Osteocyte (in vitro differentiated cells): ENCODE results near the gene MUC2. TPM values are rescaled to one million over a fixed set of nuclear protein-coding genes. Genes with fewer than 3 reads are reported as not detected.

Experiments used
- DNase-seq: peaks from one replicate; pipeline ENCODE4 v3.0.0; 2021; ENCODE audit warnings: mixed read lengths; ENCODE audit not compliant: unreplicated experiment; ENCODE audit errors: extremely low spot score
- H3K27ac Mint-ChIP-seq: one replicate; pipeline ENCODE4 v1.8.0; 2021; ENCODE audit warnings: mild to moderate bottlenecking, mixed read lengths; ENCODE audit not compliant: unreplicated experiment
- H3K27me3 Mint-ChIP-seq: one replicate; pipeline ENCODE4 v1.8.0; 2021; ENCODE audit warnings: mixed read lengths; ENCODE audit not compliant: unreplicated experiment
- H3K36me3 Mint-ChIP-seq: one replicate; pipeline ENCODE4 v1.8.0; 2021; ENCODE audit warnings: mixed read lengths; ENCODE audit not compliant: unreplicated experiment
- H3K4me1 Mint-ChIP-seq: one replicate; pipeline ENCODE4 v1.8.0; 2021; ENCODE audit warnings: mixed read lengths; ENCODE audit not compliant: unreplicated experiment
- H3K4me3 Mint-ChIP-seq: one replicate; pipeline ENCODE4 v1.8.0; 2021; ENCODE audit warnings: mild to moderate bottlenecking, moderate library complexity, mixed read lengths; ENCODE audit not compliant: unreplicated experiment
- H3K9me3 Mint-ChIP-seq: one replicate; pipeline ENCODE4 v1.8.0; 2021; ENCODE audit warnings: mixed read lengths; ENCODE audit not compliant: unreplicated experiment
- CTCF ChIP-seq: fragments of 200-600 bp; sonication (generic); IDR thresholded peaks from 2 replicates; pipeline ENCODE4 v1.5.0; 2021; ENCODE audit warnings: antibody characterized with exemption, mild to moderate bottlenecking, moderate library complexity
- total RNA-seq: library from RNA; stranded (reverse); gene quantifications from 2 replicates; pipeline ENCODE4 v1.2.1, GENCODE V29; 2021

The MUC2 gene
- total RNA-seq, 1 donor from 2014 or later, result not detected

GRCh38 chr11:1104411-1105182 is 29.9 kb downstream of the MUC2 start:
- Mint-ChIP-seq H3K27ac (no peak overlapping the region), H3K4me1 (no peaks in the 10 kb centered on the region), H3K4me3 (no peak overlapping the region), H3K27me3 (no peaks in the 10 kb centered on the region), H3K9me3 (no peaks in the 10 kb centered on the region), H3K36me3 (no peaks in the 10 kb centered on the region)
- DNase-seq, result no peak
- no peak for TF ChIP-seq CTCF

GRCh38 chr11:1105183-1105565 is 30.5 kb downstream of the MUC2 start:
- Mint-ChIP-seq H3K27me3 (no peaks in the 10 kb centered on the region), H3K36me3 (no peaks in the 10 kb centered on the region), H3K4me3 (no peak overlapping the region), H3K27ac (no peak overlapping the region), H3K9me3 (no peaks in the 10 kb centered on the region), H3K4me1 (no peaks in the 10 kb centered on the region)
- no peak for DNase-seq
- no peak for TF ChIP-seq CTCF

- no peak overlapping the region for H3K4me3 Mint-ChIP-seq
- H3K27me3 Mint-ChIP-seq, result no peaks in the 10 kb centered on the region
- H3K36me3 Mint-ChIP-seq, result no peaks in the 10 kb centered on the region
- TF ChIP-seq CTCF, result no peak
- no peak for DNase-seq
- no peak overlapping the region for H3K27ac Mint-ChIP-seq
- H3K4me1 Mint-ChIP-seq, result no peaks in the 10 kb centered on the region
- H3K9me3 Mint-ChIP-seq, result no peaks in the 10 kb centered on the region
Observed at GRCh38 chr11:1106387-1106786, 31.7 kb downstream of the MUC2 start.

GRCh38 chr11:1107316-1108245 is 32.9 kb downstream of the MUC2 start:
- Mint-ChIP-seq H3K4me1 (no peaks in the 10 kb centered on the region), H3K9me3 (no peaks in the 10 kb centered on the region), H3K4me3 (no peak overlapping the region), H3K27ac (no peak overlapping the region), H3K27me3 (no peaks in the 10 kb centered on the region), H3K36me3 (no peaks in the 10 kb centered on the region)
- DNase-seq, result no peak
- TF ChIP-seq CTCF, result no peak

- no peak for TF ChIP-seq CTCF
- DNase-seq, result no peak
- H3K27ac Mint-ChIP-seq, result no peak overlapping the region
- H3K36me3 Mint-ChIP-seq, result no peaks in the 10 kb centered on the region
- H3K9me3 Mint-ChIP-seq, result no peaks in the 10 kb centered on the region
- no peaks in the 10 kb centered on the region for H3K27me3 Mint-ChIP-seq
- H3K4me1 Mint-ChIP-seq, result no peaks in the 10 kb centered on the region
- H3K4me3 Mint-ChIP-seq, result no peak overlapping the region
Observed at GRCh38 chr11:1108246-1108900, 33.7 kb downstream of the MUC2 start.
